ENCODE measurements around the gene PRKN.

- TF ChIP-seq ZNF70 (CRISPR knock-in tag; IDR thresholded peaks at IDR 0.05) (no peak), PATZ1 (CRISPR knock-in tag; IDR thresholded peaks at IDR 0.05; ENCODE audit: borderline replicate concordance) (no peak), CREB5 (CRISPR knock-in tag; IDR thresholded peaks at IDR 0.05; ENCODE audit: low read depth) (no peak), BACH2 (CRISPR knock-in tag; IDR thresholded peaks at IDR 0.05; ENCODE audit: borderline replicate concordance) (no peak)
Observed at GRCh38 chr6:162262466-162263196, 464.9 kb downstream of the PRKN start.

Data from SK-N-SH treated with all-trans-retinoic acid at 6 μM for 48 hours (cell line).